WI38 (cell line): ENCODE results near the gene TLE2.

Source experiments
- H3K4me3 ChIP-seq: 2 replicates; pipeline ENCODE4 v1.5.1; 2011; ENCODE audit warnings: low read depth, mild to moderate bottlenecking, control low read depth, low read length
- TF ChIP-seq, protein P1 (sequence below): IDR thresholded peaks from 2 replicates; pipeline ENCODE4 v1.5.1; 2012; ENCODE audit warnings: low read depth, mild to moderate bottlenecking, control low read depth, low read length

Gene TLE2

GRCh38 chr19:3059653-3060052 lies 30.6 kb upstream of the TLE2 start:
- TF ChIP-seq, protein P1, sequence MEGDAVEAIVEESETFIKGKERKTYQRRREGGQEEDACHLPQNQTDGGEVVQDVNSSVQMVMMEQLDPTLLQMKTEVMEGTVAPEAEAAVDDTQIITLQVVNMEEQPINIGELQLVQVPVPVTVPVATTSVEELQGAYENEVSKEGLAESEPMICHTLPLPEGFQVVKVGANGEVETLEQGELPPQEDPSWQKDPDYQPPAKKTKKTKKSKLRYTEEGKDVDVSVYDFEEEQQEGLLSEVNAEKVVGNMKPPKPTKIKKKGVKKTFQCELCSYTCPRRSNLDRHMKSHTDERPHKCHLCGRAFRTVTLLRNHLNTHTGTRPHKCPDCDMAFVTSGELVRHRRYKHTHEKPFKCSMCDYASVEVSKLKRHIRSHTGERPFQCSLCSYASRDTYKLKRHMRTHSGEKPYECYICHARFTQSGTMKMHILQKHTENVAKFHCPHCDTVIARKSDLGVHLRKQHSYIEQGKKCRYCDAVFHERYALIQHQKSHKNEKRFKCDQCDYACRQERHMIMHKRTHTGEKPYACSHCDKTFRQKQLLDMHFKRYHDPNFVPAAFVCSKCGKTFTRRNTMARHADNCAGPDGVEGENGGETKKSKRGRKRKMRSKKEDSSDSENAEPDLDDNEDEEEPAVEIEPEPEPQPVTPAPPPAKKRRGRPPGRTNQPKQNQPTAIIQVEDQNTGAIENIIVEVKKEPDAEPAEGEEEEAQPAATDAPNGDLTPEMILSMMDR, result no peak
- H3K4me3 ChIP-seq, result no peak overlapping the region

DNA sequence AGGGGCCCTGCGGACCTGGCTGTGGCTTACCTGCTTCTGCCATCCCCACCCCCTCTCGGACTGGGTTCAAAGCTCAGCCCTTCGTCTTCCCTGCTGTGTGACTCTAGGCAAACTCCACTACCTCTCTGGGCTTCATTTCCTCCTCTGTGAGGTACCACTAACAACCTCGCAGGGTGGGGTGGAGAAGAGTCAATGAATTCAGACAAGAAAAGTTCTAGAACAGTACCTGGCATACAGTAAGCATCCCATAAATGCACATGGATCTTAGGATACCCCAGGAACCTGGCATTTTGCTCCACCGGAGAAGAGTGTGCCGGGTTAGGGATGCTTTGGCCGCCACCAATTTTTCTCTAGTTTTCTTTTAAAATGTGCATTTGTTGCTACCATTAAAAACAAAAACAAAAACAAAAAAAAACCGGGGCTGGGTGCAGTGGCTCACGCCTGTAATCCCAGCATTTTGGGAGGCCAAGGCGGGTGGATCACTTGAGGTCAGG lies 29.8 kb upstream of the TLE2 start:
- TF ChIP-seq, protein P1, result no peak
- no peak overlapping the region for H3K4me3 ChIP-seq

- no peak overlapping the region for H3K4me3 ChIP-seq
- TF ChIP-seq, protein P1, result no peak
Measured at GRCh38 chr19:3058009-3058820, 29.1 kb upstream of the TLE2 start.

DNA sequence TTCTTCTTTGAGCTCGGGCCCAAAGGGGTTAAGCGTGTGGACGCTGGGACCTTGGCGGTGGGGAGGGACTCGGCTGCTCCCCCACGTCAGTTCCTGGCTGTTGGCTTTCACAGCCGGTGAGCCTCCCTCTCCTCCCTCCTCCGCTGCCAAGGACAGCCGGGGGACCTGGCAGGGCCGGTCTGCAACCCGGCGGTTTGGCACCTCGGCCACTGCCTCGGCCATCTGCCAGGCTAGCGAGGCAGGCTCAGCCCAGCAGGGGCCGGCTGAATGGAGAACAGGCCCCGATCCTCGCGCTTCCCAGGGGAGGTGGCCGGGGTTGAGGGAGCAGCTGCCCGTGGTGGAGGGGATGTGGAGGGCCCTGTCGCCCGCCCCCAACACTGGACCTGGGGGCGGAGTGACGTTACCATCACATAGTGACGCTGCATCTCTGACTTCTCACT lies 28.2 kb upstream of the TLE2 start:
- H3K4me3 ChIP-seq, result no peak overlapping the region
- TF ChIP-seq, protein P1, result no peak

DNA sequence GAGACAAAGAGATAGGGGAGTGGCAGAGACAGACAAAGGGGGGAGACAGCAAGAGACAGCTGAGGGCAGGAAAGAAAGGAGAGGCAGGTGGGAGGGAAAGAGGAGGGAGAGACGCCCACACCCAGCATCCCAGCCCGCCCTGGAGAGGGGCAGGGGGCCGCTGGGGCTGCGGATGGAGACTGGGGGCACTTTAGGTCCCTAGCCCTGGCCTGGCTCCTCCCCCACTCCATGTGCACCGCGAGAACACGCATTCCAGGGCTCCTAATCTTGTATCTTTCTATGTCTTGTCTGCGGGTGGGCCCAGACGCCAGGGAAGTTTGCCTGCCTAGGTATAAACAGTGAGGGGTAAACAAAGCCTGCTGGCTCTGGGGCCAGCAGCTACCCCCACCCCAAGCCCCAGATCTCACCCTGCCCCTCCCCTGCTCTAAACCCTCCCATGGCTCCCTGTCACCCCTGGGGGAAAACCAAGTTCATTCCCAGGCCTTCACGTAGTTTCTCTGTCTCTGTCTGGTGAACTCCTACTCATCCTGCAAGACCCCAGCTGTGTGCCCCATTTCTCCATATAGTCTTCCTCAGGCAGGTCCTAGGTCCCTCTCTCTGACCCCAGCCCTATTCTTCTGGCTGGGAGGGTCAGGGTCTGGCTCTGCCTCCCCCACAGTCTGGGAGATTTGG lies 27.5 kb upstream of the TLE2 start:
- TF ChIP-seq, protein P1, result no peak
- H3K4me3 ChIP-seq, result no peak overlapping the region

DNA sequence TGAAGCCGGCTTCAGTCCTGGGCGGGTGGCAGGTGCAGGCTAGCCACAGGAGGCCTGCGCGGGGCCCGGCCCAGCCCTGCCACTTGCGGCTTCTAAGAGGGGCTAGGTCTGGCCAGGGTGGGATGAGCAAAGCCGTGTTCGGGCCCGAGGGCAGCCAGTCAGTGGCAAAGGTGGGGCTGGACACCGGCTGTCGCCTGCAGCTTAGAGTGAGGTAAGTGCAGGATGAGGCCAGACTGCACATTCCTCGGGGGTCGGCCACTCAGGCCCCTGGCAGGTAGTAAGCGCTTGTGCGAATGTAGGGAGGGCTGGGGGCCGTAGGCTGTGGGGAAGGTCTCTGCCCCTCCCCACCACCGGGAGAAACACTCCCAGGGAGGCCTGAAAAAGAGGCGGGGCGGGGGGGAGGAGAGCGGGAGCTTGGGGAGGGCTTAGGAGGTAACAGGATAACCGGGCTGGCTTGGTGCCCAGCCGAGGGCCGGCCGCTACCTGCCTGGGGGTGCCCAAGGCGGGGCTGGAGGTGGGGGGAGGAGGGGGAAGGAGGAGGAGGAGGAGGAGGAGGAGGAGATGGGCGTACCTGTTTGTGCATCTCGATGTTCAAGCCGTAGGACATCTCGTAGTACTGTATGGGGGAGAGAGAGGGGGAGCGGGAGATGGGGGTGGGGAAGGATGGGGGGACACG lies 26.8 kb upstream of the TLE2 start:
- H3K4me3 ChIP-seq, result no peak overlapping the region

More for the DNA sequence above, 26.8 kb upstream of the TLE2 start:
- TF ChIP-seq, protein P1, result no peak
